Keratinocyte (primary cell): Measurements from ENCODE around the gene TP53AIP1. TPM values are rescaled to one million over a fixed set of nuclear protein-coding genes. Genes with fewer than 3 reads are reported as not detected.
A peak's percentile ranks its signal among the peaks of the same experiment; 100 is the strongest.

ENCODE experiments used
- DNase-seq: peaks from one replicate; pipeline ENCODE4 v3.0.0-alpha.2; 2011; ENCODE audit warnings: low read depth, missing footprints, low spot score
- FAIRE-seq: peaks from 2 replicates; lab custom pipeline; 2011; peaks lifted over from hg19 to GRCh38; lab: Jason Lieb, UNC
- H2AFZ ChIP-seq: 2 replicates; pipeline ENCODE4 v1.6.0; 2012; ENCODE audit warnings: low read length, control low read depth, inconsistent platforms; ENCODE audit not compliant: control insufficient read depth
- H3K27ac ChIP-seq: 2 replicates; pipeline ENCODE4 v1.5.1; 2011; ENCODE audit warnings: low read length; ENCODE audit not compliant: control insufficient read depth, insufficient read depth
- H3K27me3 ChIP-seq: 3 replicates; pipeline ENCODE4 v1.6.0; 2011; ENCODE audit warnings: low read length; ENCODE audit not compliant: control insufficient read depth, insufficient read depth; ENCODE audit errors: extremely low read depth
- H3K36me3 ChIP-seq, 2 experiments: 2 replicates in 1 of 2; 3 replicates in 1 of 2; pipeline ENCODE4 v1.5.1; 2011; ENCODE audit warnings: low read length in 2 of 2, mild to moderate bottlenecking in 1 of 2; ENCODE audit not compliant: control insufficient read depth in 2 of 2, insufficient read depth in 2 of 2; ENCODE audit errors: extremely low read depth in 1 of 2
- H3K4me1 ChIP-seq: 3 replicates; pipeline ENCODE4 v1.5.1; 2011; ENCODE audit warnings: low read length; ENCODE audit not compliant: control insufficient read depth, insufficient read depth; ENCODE audit errors: extremely low read depth
- H3K4me2 ChIP-seq: 3 replicates; pipeline ENCODE4 v1.6.0; 2011; ENCODE audit warnings: low read depth, low read length; ENCODE audit not compliant: control insufficient read depth, insufficient read depth; ENCODE audit errors: extremely low read depth
- H3K4me3 ChIP-seq, 3 experiments: fragments of 200-600 bp in 1 of 3; sonication (generic) in 1 of 3; 2 replicates in 2 of 3; 3 replicates in 1 of 3; pipeline ENCODE4 v1.5.1; 2011 to 2016; ENCODE audit warnings: low read length in 3 of 3, mild to moderate bottlenecking in 3 of 3, control low read depth in 2 of 3, inconsistent platforms in 1 of 3, low read depth in 1 of 3, mixed read lengths in 1 of 3, mixed run types in 1 of 3, moderate library complexity in 1 of 3; ENCODE audit not compliant: control insufficient read depth in 2 of 3, insufficient read depth in 2 of 3; ENCODE audit errors: extremely low read depth in 1 of 3
- H3K79me2 ChIP-seq: 2 replicates; pipeline ENCODE4 v1.6.0; 2012; ENCODE audit warnings: low read length; ENCODE audit not compliant: control insufficient read depth, insufficient read depth
- H3K9ac ChIP-seq: 3 replicates; pipeline ENCODE4 v1.6.0; 2011; ENCODE audit warnings: low read length; ENCODE audit not compliant: control insufficient read depth, insufficient read depth; ENCODE audit errors: extremely low read depth
- H3K9me1 ChIP-seq: 3 replicates; pipeline ENCODE4 v1.6.0; 2011; ENCODE audit warnings: low read length; ENCODE audit not compliant: control insufficient read depth, insufficient read depth; ENCODE audit errors: extremely low read depth
- H3K9me3 ChIP-seq: 2 replicates; pipeline ENCODE4 v1.5.1; 2012; ENCODE audit warnings: low read depth, low read length; ENCODE audit not compliant: control insufficient read depth
- H4K20me1 ChIP-seq: 3 replicates; pipeline ENCODE4 v1.6.0; 2011; ENCODE audit warnings: low read length; ENCODE audit not compliant: control insufficient read depth, insufficient read depth; ENCODE audit errors: extremely low read depth
- CTCF ChIP-seq, 3 experiments: IDR thresholded peaks in 1 of 3; conservative IDR thresholded peaks in 1 of 3; optimal IDR thresholded peaks in 1 of 3; 2 replicates in 2 of 3; 3 replicates in 1 of 3; pipeline versions ENCODE3 to v1.5.1; 2011; ENCODE audit warnings: low read length in 3 of 3, mild to moderate bottlenecking in 3 of 3, moderate library complexity in 2 of 3, control low read depth in 1 of 3, inconsistent platforms in 1 of 3; ENCODE audit not compliant: insufficient read depth in 2 of 3; ENCODE audit errors: extremely low read depth in 1 of 3
- EZH2 ChIP-seq: IDR thresholded peaks from one replicate; pipeline ENCODE4 v1.6.1; 2012; ENCODE audit warnings: inconsistent platforms, mild to moderate bottlenecking, low read length, moderate library complexity
- dilution Hi-C: fragments of 300-500 bp; cut with MboI; formaldehyde crosslinking; loops from one replicate; pipeline ENCODE4 v1.7.0; 2020; ENCODE audit warnings: low sequenced_read_pairs; ENCODE audit not compliant: extremely low pct_ligation_motif_present
- polyA plus RNA-seq, 5 experiments: library from polyadenylated mRNA; depleted of rRNA in 3 of 5; stranded (reverse) in 3 of 5; stranded (forward) in 1 of 5; unstranded in 1 of 5; fragments of >200 nt; gene quantifications; 1 replicate in 1 of 5; 2 replicates in 3 of 5; 3 replicates in 1 of 5; pipeline versions ENCODE4 v1.2.1 to v1.2.3, GENCODE V29; 2011 to 2012; ENCODE audit warnings: missing spikeins in 2 of 5, low read depth in 1 of 5, low replicate concordance in 1 of 5

Gene TP53AIP1
- polyA plus RNA-seq, 1 donor (not counting 4 experiments of a cell fraction or from before 2014, with no cell fraction given): 37.1 TPM

GRCh38 chr11:128963744-128964325 is 21.2 kb upstream of the TP53AIP1 start:
- no peaks in the 10 kb centered on the region for H3K9me1 ChIP-seq
- no peaks in the 10 kb centered on the region for H3K4me1 ChIP-seq
- H2AFZ ChIP-seq: no peak overlapping the region
- FAIRE-seq (no peak), DNase-seq (no peak)
- dilution Hi-C loops: no loop called here
- no peak overlapping the region for H3K4me2 ChIP-seq
- H3K27ac ChIP-seq: no peak overlapping the region
- no peaks in the 10 kb centered on the region for H4K20me1 ChIP-seq
- H3K36me3 ChIP-seq: peaks cover 0 to under 1% of the 10 kb centered on the region in 2 experiments
- no peak overlapping the region for H3K4me3 ChIP-seq
- no peak overlapping the region for H3K9ac ChIP-seq
- TF ChIP-seq EZH2: no peak
- no peak for TF ChIP-seq CTCF (optimal IDR thresholded peaks at IDR 0.05 in 1 of 3, IDR thresholded peaks at IDR 0.05 in 1 of 3, conservative IDR thresholded peaks at IDR 0.05 in 1 of 3; ENCODE audit: extremely low read depth in 1 of 3, insufficient read depth in 2 of 3, low read length in 3 of 3)
- H3K27me3 ChIP-seq: no peaks in the 10 kb centered on the region
- H3K9me3 ChIP-seq: no peaks in the 10 kb centered on the region
- no peaks in the 10 kb centered on the region for H3K79me2 ChIP-seq

GRCh38 chr11:128962896-128963295 is 20.2 kb upstream of the TP53AIP1 start:
- dilution Hi-C loops: no loop called here
- Histone ChIP-seq H3K4me1 (no peaks in the 10 kb centered on the region), H2AFZ (no peak overlapping the region), H3K4me2 (no peak overlapping the region), H4K20me1 (no peaks in the 10 kb centered on the region), H3K36me3 (no peaks in the 10 kb centered on the region), H3K9me3 (no peaks in the 10 kb centered on the region), H3K27ac (no peak overlapping the region), H3K79me2 (no peaks in the 10 kb centered on the region), H3K9me1 (no peaks in the 10 kb centered on the region), H3K9ac (no peak overlapping the region), H3K4me3 (no peak overlapping the region), H3K27me3 (no peaks in the 10 kb centered on the region)
- no peak for TF ChIP-seq CTCF (optimal IDR thresholded peaks at IDR 0.05 in 1 of 3, IDR thresholded peaks at IDR 0.05 in 1 of 3, conservative IDR thresholded peaks at IDR 0.05 in 1 of 3; ENCODE audit: extremely low read depth in 1 of 3, insufficient read depth in 2 of 3, low read length in 3 of 3)
- no peak for TF ChIP-seq EZH2
- no peak for DNase-seq
- peak; percentile 5 for FAIRE-seq
